GM12891 (cell line): Measurements from ENCODE around the gene PPP3R1.

Experiments
- PAX5 ChIP-seq: IDR thresholded peaks from 2 replicates; pipeline ENCODE4 v1.6.1; 2011; ENCODE audit warnings: low read length, moderate library complexity, mild to moderate bottlenecking; ENCODE audit not compliant: insufficient read depth, severe bottlenecking
- POLR2A ChIP-seq: IDR thresholded peaks from 2 replicates; pipeline ENCODE4 v1.6.1; 2011; ENCODE audit warnings: low read depth, low read length, control low read depth
- POLR2AphosphoS5 ChIP-seq: IDR thresholded peaks from 2 replicates; pipeline ENCODE4 v1.6.1; 2011; ENCODE audit warnings: low read depth, low read length, control low read depth
- SPI1 ChIP-seq: IDR thresholded peaks from 2 replicates; pipeline ENCODE4 v1.6.1; 2011; ENCODE audit warnings: low read depth, low read length, control low read depth
- TAF1 ChIP-seq: IDR thresholded peaks from 2 replicates; pipeline ENCODE4 v1.6.1; 2011; ENCODE audit warnings: low read depth, low read length, control low read depth

DNA sequence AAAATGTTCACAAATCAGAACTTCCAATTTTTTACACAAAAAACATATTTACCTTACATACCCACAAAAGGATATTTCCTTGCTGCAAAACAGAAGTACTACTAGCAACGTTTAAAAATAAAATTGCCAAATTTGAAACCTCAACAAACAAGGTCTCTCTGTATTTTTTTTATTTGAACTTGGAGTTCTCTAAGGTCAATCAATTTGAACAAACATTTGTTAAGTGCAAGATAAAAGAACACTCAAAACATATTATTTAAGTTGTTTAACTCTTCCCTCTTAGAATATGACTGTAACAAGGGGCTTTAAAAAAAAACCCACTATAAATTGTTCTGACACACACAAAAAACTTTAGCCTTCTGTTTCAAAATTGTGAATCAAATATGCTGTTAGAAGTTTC, 65.0 kb downstream of the PPP3R1 start:
- TF ChIP-seq TAF1, result no peak
- no peak for TF ChIP-seq POLR2A
- no peak for TF ChIP-seq POLR2AphosphoS5
- TF ChIP-seq SPI1, result no peak
- TF ChIP-seq PAX5, result no peak
